Memory B cell (primary cell): ENCODE results near the gene TMUB1.
A peak's percentile ranks its signal among the peaks of the same experiment; 100 is the strongest.

Experiments used
- ATAC-seq: fragments of 150-1000 bp; cut with Tn5 transposase; 2 replicates; pipeline ENCODE4 v1.10.0; 2021; ENCODE audit warnings: low read depth, mild to moderate bottlenecking, moderate library complexity
- DNase-seq, 2 donors: peaks; one replicate each; pipeline ENCODE4 v3.0.0; 2022; ENCODE audit warnings: low spot score in 2 of 2
- H3K27ac Mint-ChIP-seq: one replicate; pipeline ENCODE4 v1.8.0; 2022; ENCODE audit warnings: mild to moderate bottlenecking, moderate library complexity, mixed read lengths
- H3K27me3 Mint-ChIP-seq: one replicate; pipeline ENCODE4 v1.8.0; 2022; ENCODE audit warnings: mixed read lengths
- H3K36me3 Mint-ChIP-seq: one replicate; pipeline ENCODE4 v1.8.0; 2022; ENCODE audit warnings: mild to moderate bottlenecking, mixed read lengths
- H3K4me1 Mint-ChIP-seq: one replicate; pipeline ENCODE4 v1.8.0; 2022; ENCODE audit warnings: mixed read lengths
- H3K4me3 Mint-ChIP-seq: one replicate; pipeline ENCODE4 v1.8.0; 2022; ENCODE audit warnings: mild to moderate bottlenecking, moderate library complexity, mixed read lengths
- H3K9me3 Mint-ChIP-seq: one replicate; pipeline ENCODE4 v1.8.0; 2022; ENCODE audit warnings: mixed read lengths

TMUB1 gene

GRCh38 chr7:151088019-151088855 lies 4.9 kb upstream of the TMUB1 start:
- peaks cover 2% of the 10 kb centered on the region for H3K27me3 Mint-ChIP-seq
- H3K36me3 Mint-ChIP-seq = no peaks in the 10 kb centered on the region
- ATAC-seq = no peak
- no peak for DNase-seq
- H3K9me3 Mint-ChIP-seq = no peaks in the 10 kb centered on the region
- H3K4me1 Mint-ChIP-seq = peaks cover 25% of the 10 kb centered on the region
- peak overlapping the region; percentile 45 for H3K27ac Mint-ChIP-seq
- H3K4me3 Mint-ChIP-seq = peak overlapping the region; percentile 47

- Mint-ChIP-seq H3K27ac (peak overlapping the region; percentile 63), H3K36me3 (peaks cover 3% of the 10 kb centered on the region)
- DNase-seq = peak; percentile 38 to 54
Measured at GRCh38 chr7:151087245-151088018, 4.1 kb upstream of the TMUB1 start.

GRCh38 chr7:151086802-151087244 lies 3.5 kb upstream of the TMUB1 start:
- Mint-ChIP-seq H3K4me3 (peak overlapping the region; percentile 87), H3K36me3 (peaks cover 3% of the 10 kb centered on the region), H3K9me3 (no peaks in the 10 kb centered on the region), H3K4me1 (peaks cover 32% of the 10 kb centered on the region), H3K27ac (peak overlapping the region; percentile 63), H3K27me3 (peaks cover 2% of the 10 kb centered on the region)
- DNase-seq (peak in 1 of 2 donors; percentile 45), ATAC-seq (no peak)

More at GRCh38 chr7:151087245-151088018, 4.1 kb upstream of the TMUB1 start:
- Mint-ChIP-seq H3K9me3 (no peaks in the 10 kb centered on the region), H3K4me1 (peaks cover 30% of the 10 kb centered on the region), H3K4me3 (peak overlapping the region; percentile 87), H3K27me3 (peaks cover 2% of the 10 kb centered on the region)
- ATAC-seq = peak; percentile 27

- peak; percentile 7 for ATAC-seq
- DNase-seq = peak; percentile 25 to 51
- Mint-ChIP-seq H3K4me1 (peaks cover 32% of the 10 kb centered on the region), H3K36me3 (peaks cover 3% of the 10 kb centered on the region), H3K27me3 (peaks cover 2% of the 10 kb centered on the region), H3K4me3 (peak within 1 kb of the TSS; percentile 90), H3K9me3 (no peaks in the 10 kb centered on the region), H3K27ac (peak within 1 kb of the TSS; percentile 96)
Measured at GRCh38 chr7:151085691-151086620, 2.7 kb upstream of the TMUB1 start, which contains the start of gene AGAP3. TSS of gene AGAP3 (plus strand) at chr7:151086475. CDS start at chr7:151086742, 267 bp downstream.

- DNase-seq (no peak), ATAC-seq (no peak)
- H3K27me3 Mint-ChIP-seq = peaks cover 2% of the 10 kb centered on the region
- H3K4me3 Mint-ChIP-seq = peak overlapping the region; percentile 90
- no peaks in the 10 kb centered on the region for H3K9me3 Mint-ChIP-seq
- peaks cover 3% of the 10 kb centered on the region for H3K36me3 Mint-ChIP-seq
- H3K4me1 Mint-ChIP-seq = peaks cover 32% of the 10 kb centered on the region
- peak overlapping the region; percentile 96 for H3K27ac Mint-ChIP-seq
Measured at GRCh38 chr7:151085329-151085690, 2.0 kb upstream of the TMUB1 start.

GRCh38 chr7:151083824-151084160 lies 499 bp upstream of the TMUB1 start:
- peak overlapping the region; percentile 96 for H3K27ac Mint-ChIP-seq

GRCh38 chr7:151082141-151083070 lies 887 bp downstream of the TMUB1 start:
- Mint-ChIP-seq H3K27ac (peak overlapping the region; percentile 96), H3K4me3 (peak overlapping the region; percentile 90), H3K9me3 (no peaks in the 10 kb centered on the region), H3K4me1 (peaks cover 35% of the 10 kb centered on the region), H3K27me3 (peaks cover 2% of the 10 kb centered on the region), H3K36me3 (peaks cover 3% of the 10 kb centered on the region)
- ATAC-seq (no peak), DNase-seq (no peak)

More at GRCh38 chr7:151083824-151084160, 499 bp upstream of the TMUB1 start:
- peak overlapping the region; percentile 90 for H3K4me3 Mint-ChIP-seq
- H3K36me3 Mint-ChIP-seq = peaks cover 3% of the 10 kb centered on the region
- ATAC-seq (no peak), DNase-seq (no peak)
- no peaks in the 10 kb centered on the region for H3K9me3 Mint-ChIP-seq
- peaks cover 2% of the 10 kb centered on the region for H3K27me3 Mint-ChIP-seq
- H3K4me1 Mint-ChIP-seq = peaks cover 35% of the 10 kb centered on the region

GRCh38 chr7:151081170-151082101 lies 1.9 kb downstream of the TMUB1 start:
- Mint-ChIP-seq H3K4me3 (peak overlapping the region; percentile 90), H3K9me3 (no peaks in the 10 kb centered on the region), H3K4me1 (peaks cover 35% of the 10 kb centered on the region)

GRCh38 chr7:151080522-151081169 lies 2.6 kb downstream of the TMUB1 start, which contains the start of gene FASTK:
TSS of gene FASTK (minus strand) at chr7:151080809. CDS start at chr7:151080766, 43 bp downstream.
- H3K4me1 Mint-ChIP-seq = peaks cover 32% of the 10 kb centered on the region
- peaks cover 6% of the 10 kb centered on the region for H3K36me3 Mint-ChIP-seq
- DNase-seq = peak; percentile 77 to 78
- peak; percentile 75 for ATAC-seq
- peak within 1 kb of the TSS; percentile 91 for H3K27ac Mint-ChIP-seq
- no peaks in the 10 kb centered on the region for H3K9me3 Mint-ChIP-seq
- H3K27me3 Mint-ChIP-seq = peaks cover 2% of the 10 kb centered on the region
- H3K4me3 Mint-ChIP-seq = peak within 1 kb of the TSS; percentile 90

More at GRCh38 chr7:151081170-151082101, 1.9 kb downstream of the TMUB1 start:
- ATAC-seq = no peak
- peaks cover 2% of the 10 kb centered on the region for H3K27me3 Mint-ChIP-seq
- peak overlapping the region; percentile 60 for H3K27ac Mint-ChIP-seq
- DNase-seq = no peak
- H3K36me3 Mint-ChIP-seq = peaks cover 3% of the 10 kb centered on the region

GRCh38 chr7:151080067-151080521 lies 3.2 kb downstream of the TMUB1 start:
- Mint-ChIP-seq H3K4me3 (peak overlapping the region; percentile 89), H3K27ac (peak overlapping the region; percentile 91), H3K9me3 (no peaks in the 10 kb centered on the region), H3K4me1 (peaks cover 27% of the 10 kb centered on the region), H3K27me3 (peaks cover 2% of the 10 kb centered on the region), H3K36me3 (peaks cover 6% of the 10 kb centered on the region)
- no peak for ATAC-seq
- no peak for DNase-seq

- Mint-ChIP-seq H3K27ac (no peak overlapping the region), H3K9me3 (no peaks in the 10 kb centered on the region), H3K36me3 (peaks cover 10% of the 10 kb centered on the region), H3K4me3 (peak overlapping the region; percentile 89), H3K4me1 (peaks cover 22% of the 10 kb centered on the region), H3K27me3 (no peaks in the 10 kb centered on the region)
- DNase-seq (no peak), ATAC-seq (no peak)
Measured at GRCh38 chr7:151079199-151079910, 3.9 kb downstream of the TMUB1 start.
